CD14-positive monocyte (primary cell): ENCODE measurements around the gene ILK. TPM values are rescaled to one million over a fixed set of nuclear protein-coding genes. Genes with fewer than 3 reads are reported as not detected.

Experiments
- DNase-seq, 3 donors: peaks; one replicate each; pipeline ENCODE4 v3.0.0-alpha.2; 2011 to 2022
- H2AFZ ChIP-seq: 2 replicates; pipeline ENCODE4 v1.6.0; 2012; ENCODE audit warnings: mild to moderate bottlenecking, low read depth, low read length, inconsistent platforms; ENCODE audit not compliant: insufficient read depth, poor library complexity, severe bottlenecking
- H3K27ac ChIP-seq, 2 donors: 1 replicate in 1 of 2; 2 replicates in 1 of 2; pipeline ENCODE4 v1.5.1; 2012 to 2013; ENCODE audit warnings: low read length in 2 of 2, control low read depth in 1 of 2, inconsistent platforms in 1 of 2, low read depth in 1 of 2, mild to moderate bottlenecking in 1 of 2
- H3K27me3 ChIP-seq, 2 donors: one replicate each; pipeline versions ENCODE4 v1.6.0 to v1.6.1; 2011 to 2013; ENCODE audit warnings: low read length in 2 of 2; ENCODE audit not compliant: control insufficient read depth in 2 of 2, insufficient read depth in 2 of 2
- H3K36me3 ChIP-seq, 2 donors: replicated peaks in 1 of 2; 1 replicate in 1 of 2; 2 replicates in 1 of 2; pipeline versions ENCODE4 v1.5.1 to v1.6.1; 2012 to 2013; ENCODE audit warnings: low read length in 2 of 2, control low read depth in 1 of 2, inconsistent platforms in 1 of 2, mild to moderate bottlenecking in 1 of 2; ENCODE audit not compliant: insufficient read depth in 2 of 2, control insufficient read depth in 1 of 2
- H3K4me1 ChIP-seq, 2 donors: 1 replicate in 1 of 2; 2 replicates in 1 of 2; pipeline versions ENCODE4 v1.5.1 to v1.6.1; 2012 to 2013; ENCODE audit warnings: low read length in 2 of 2, control low read depth in 1 of 2, inconsistent platforms in 1 of 2, mild to moderate bottlenecking in 1 of 2, moderate library complexity in 1 of 2; ENCODE audit not compliant: insufficient read depth in 2 of 2, control insufficient read depth in 1 of 2
- H3K4me2 ChIP-seq: replicated peaks from 2 replicates; pipeline ENCODE3; 2012; ENCODE audit warnings: low read length, moderate library complexity, mild to moderate bottlenecking; ENCODE audit not compliant: poor library complexity, severe bottlenecking; ENCODE audit errors: extremely low read depth
- H3K4me3 ChIP-seq, 3 experiments: fragments of 200-600 bp in 1 of 3; sonication (generic) in 1 of 3; replicated peaks in 1 of 3; 1 replicate in 2 of 3; 2 replicates in 1 of 3; pipeline ENCODE4 v1.5.1; 2011 to 2013; ENCODE audit warnings: low read length in 3 of 3, mild to moderate bottlenecking in 3 of 3, control low read depth in 2 of 3, low read depth in 2 of 3, inconsistent platforms in 1 of 3, moderate library complexity in 1 of 3
- H3K79me2 ChIP-seq: 2 replicates; pipeline ENCODE4 v1.6.0; 2012; ENCODE audit warnings: mild to moderate bottlenecking, control low read depth, inconsistent platforms, low read length, moderate library complexity; ENCODE audit not compliant: insufficient read depth
- H3K9ac ChIP-seq: 2 replicates; pipeline ENCODE4 v1.6.0; 2017; ENCODE audit warnings: low read length, mild to moderate bottlenecking; ENCODE audit not compliant: insufficient read depth, poor library complexity, severe bottlenecking
- H3K9me3 ChIP-seq, 2 donors: replicated peaks in 1 of 2; 1 replicate in 1 of 2; 2 replicates in 1 of 2; pipeline versions ENCODE4 v1.5.1 to v1.6.1; 2012 to 2013; ENCODE audit warnings: low read length in 2 of 2, control low read depth in 1 of 2; ENCODE audit not compliant: control insufficient read depth in 1 of 2, insufficient read depth in 1 of 2
- H4K20me1 ChIP-seq: 2 replicates; pipeline ENCODE4 v1.6.0; 2012; ENCODE audit warnings: mild to moderate bottlenecking, low read length, control low read depth, moderate library complexity; ENCODE audit not compliant: insufficient read depth
- H3K27ac Mint-ChIP-seq, 7 donors: one replicate each; pipeline ENCODE4 v1.8.0; 2020; ENCODE audit warnings: mild to moderate bottlenecking in 7 of 7, mixed read lengths in 7 of 7, moderate library complexity in 6 of 7, inconsistent platforms in 2 of 7
- H3K27me3 Mint-ChIP-seq, 3 donors: one replicate each; pipeline ENCODE4 v1.8.0; 2021 to 2022; ENCODE audit warnings: low read depth in 3 of 3, mild to moderate bottlenecking in 3 of 3, mixed read lengths in 3 of 3, moderate library complexity in 3 of 3, inconsistent platforms in 1 of 3
- H3K36me3 Mint-ChIP-seq, 2 donors: one replicate each; pipeline ENCODE4 v1.8.0; 2020; ENCODE audit warnings: mixed read lengths in 2 of 2, inconsistent platforms in 1 of 2, mild to moderate bottlenecking in 1 of 2
- H3K4me1 Mint-ChIP-seq: one replicate; pipeline ENCODE4 v1.8.0; 2020; ENCODE audit warnings: mild to moderate bottlenecking, mixed read lengths
- H3K4me3 Mint-ChIP-seq, 2 donors: one replicate each; pipeline ENCODE4 v1.8.0; 2020; ENCODE audit warnings: mild to moderate bottlenecking in 2 of 2, mixed read lengths in 2 of 2, moderate library complexity in 1 of 2
- H3K9me3 Mint-ChIP-seq, 7 donors: one replicate each; pipeline ENCODE4 v1.8.0; 2020 to 2022; ENCODE audit warnings: mixed read lengths in 7 of 7, mild to moderate bottlenecking in 6 of 7, moderate library complexity in 6 of 7, inconsistent platforms in 2 of 7
- WGBS: methylation state at CpG from one replicate; pipeline ENCODE4 v1.1.5; 2013; ENCODE audit warnings: missing lambda C conversion rate; ENCODE audit not compliant: insufficient coverage; 5-methylcytosine and 5-hydroxymethylcytosine counted together
- intact Hi-C, 2 donors: fragments of 100-400 bp; cut with micrococcal nuclease; formaldehyde crosslinking; loops; one replicate each; pipeline versions ENCODE4 v1.15.0 to v1.15.1; 2023
- polyA plus RNA-seq, 3 donors: library from polyadenylated mRNA; depleted of rRNA in 1 of 3; unstranded in 2 of 3; stranded (reverse) in 1 of 3; fragments of 300-500 nt in 2 of 3; fragments of >200 nt in 1 of 3; fragmentation: Illumina TruSeq in 2 of 3; gene quantifications; 1 replicate in 2 of 3; 2 replicates in 1 of 3; pipeline ENCODE4 v1.2.3, GENCODE V29; 2012 to 2021
- TF ChIP-seq, protein P1 (sequence below): fragments of 200-600 bp; IDR thresholded peaks from one replicate; pipeline ENCODE4 v1.8.0; 2022; ENCODE audit warnings: antibody characterized with exemption, mild to moderate bottlenecking

Gene ILK
- polyA plus RNA-seq, 3 donors = 165 to 271 (median 250) TPM

GRCh38 chr11:6604790-6605189, 1.2 kb downstream of the ILK start:
- 24% methylated on average over 3 of the region's 3 CpGs for WGBS

DNA sequence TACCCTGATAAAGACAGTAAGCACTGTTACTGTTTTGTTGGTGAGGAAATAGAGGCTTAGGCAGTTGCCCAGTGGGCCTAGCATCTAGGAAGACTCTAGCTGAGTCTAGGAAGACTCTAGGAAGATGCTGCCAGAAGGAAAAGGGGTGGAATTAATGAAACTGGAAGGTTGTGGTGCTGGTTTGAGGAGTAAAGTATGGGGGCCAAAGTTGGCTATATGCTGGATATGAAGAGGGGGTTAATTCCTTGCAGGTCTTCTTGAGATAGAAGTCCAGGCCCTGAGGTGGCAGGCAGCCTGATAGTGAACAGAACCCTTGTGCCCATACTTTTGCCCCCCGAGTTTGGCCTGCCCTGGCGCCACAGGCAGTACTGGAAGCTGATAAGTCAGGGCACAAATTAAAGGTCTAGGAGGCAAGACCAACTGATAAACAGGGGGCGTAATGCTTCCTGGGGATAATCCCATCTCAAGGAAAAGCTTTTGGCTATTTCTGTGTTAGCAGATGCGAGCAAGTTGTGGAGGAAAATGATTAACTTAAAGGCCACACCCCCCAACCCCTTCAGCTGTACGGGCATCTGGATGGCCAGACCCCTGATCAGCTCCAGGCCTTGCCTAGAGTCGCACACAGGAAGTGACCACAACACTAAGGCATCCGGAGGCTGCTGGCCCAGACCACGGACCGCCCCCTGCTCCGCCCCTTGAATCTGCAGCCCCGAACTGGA, 3.1 kb downstream of the ILK start:
- peak overlapping the region; percentile 54 for H3K4me2 ChIP-seq
- peaks cover 43 to 57% of the 10 kb centered on the region in 2 donors for H3K36me3 Mint-ChIP-seq
- peak overlapping the region; percentile 11 for H3K9ac ChIP-seq
- no peak overlapping the region for H2AFZ ChIP-seq
- peak overlapping the region in 1 of 3 experiments; percentile 40 for H3K4me3 ChIP-seq
- H3K4me3 Mint-ChIP-seq = peak overlapping the region; percentile 6 to 56
- H3K36me3 ChIP-seq = peaks cover 39 to 41% of the 10 kb centered on the region in 2 donors
- H3K27me3 Mint-ChIP-seq = no peaks in the 10 kb centered on the region
- peaks cover 65 to 70% of the 10 kb centered on the region in 2 donors for H3K4me1 ChIP-seq
- peaks cover 45% of the 10 kb centered on the region for H4K20me1 ChIP-seq
- peak overlapping the region in 6 of 7 donors; percentile 79 to 92 (median 90) for H3K27ac Mint-ChIP-seq
- no peaks in the 10 kb centered on the region for H3K9me3 ChIP-seq
- DNase-seq = peak; percentile 54 to 76 (median 58)
- peaks cover 15% of the 10 kb centered on the region for H3K4me1 Mint-ChIP-seq
- TF ChIP-seq, protein P1, sequence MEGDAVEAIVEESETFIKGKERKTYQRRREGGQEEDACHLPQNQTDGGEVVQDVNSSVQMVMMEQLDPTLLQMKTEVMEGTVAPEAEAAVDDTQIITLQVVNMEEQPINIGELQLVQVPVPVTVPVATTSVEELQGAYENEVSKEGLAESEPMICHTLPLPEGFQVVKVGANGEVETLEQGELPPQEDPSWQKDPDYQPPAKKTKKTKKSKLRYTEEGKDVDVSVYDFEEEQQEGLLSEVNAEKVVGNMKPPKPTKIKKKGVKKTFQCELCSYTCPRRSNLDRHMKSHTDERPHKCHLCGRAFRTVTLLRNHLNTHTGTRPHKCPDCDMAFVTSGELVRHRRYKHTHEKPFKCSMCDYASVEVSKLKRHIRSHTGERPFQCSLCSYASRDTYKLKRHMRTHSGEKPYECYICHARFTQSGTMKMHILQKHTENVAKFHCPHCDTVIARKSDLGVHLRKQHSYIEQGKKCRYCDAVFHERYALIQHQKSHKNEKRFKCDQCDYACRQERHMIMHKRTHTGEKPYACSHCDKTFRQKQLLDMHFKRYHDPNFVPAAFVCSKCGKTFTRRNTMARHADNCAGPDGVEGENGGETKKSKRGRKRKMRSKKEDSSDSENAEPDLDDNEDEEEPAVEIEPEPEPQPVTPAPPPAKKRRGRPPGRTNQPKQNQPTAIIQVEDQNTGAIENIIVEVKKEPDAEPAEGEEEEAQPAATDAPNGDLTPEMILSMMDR = no peak
- peaks cover 0 to 1% (median 0%) of the 10 kb centered on the region in 7 donors for H3K9me3 Mint-ChIP-seq
- H3K27me3 ChIP-seq = no peaks in the 10 kb centered on the region
- intact Hi-C loops = loop anchor here in 1 of 2 donors (10.0 kb wide), 1 partner anchor 122 kb away; the partner anchor contains the start of genes ARFIP2 and TIMM10B
- peaks cover 99% of the 10 kb centered on the region for H3K79me2 ChIP-seq
- H3K27ac ChIP-seq = peak overlapping the region; percentile 23 to 99
- WGBS = 15% methylated on average over 8 of the region's 11 CpGs

More at GRCh38 chr11:6604790-6605189, 1.2 kb downstream of the ILK start:
- Mint-ChIP-seq H3K4me1 (peaks cover 3% of the 10 kb centered on the region), H3K27ac (no peak overlapping the region), H3K4me3 (no peak overlapping the region), H3K9me3 (peaks cover 0 to 1% (median 0%) of the 10 kb centered on the region in 7 donors), H3K27me3 (no peaks in the 10 kb centered on the region), H3K36me3 (peaks cover 39 to 60% of the 10 kb centered on the region in 2 donors)
- peaks cover 59% of the 10 kb centered on the region for H4K20me1 ChIP-seq
- TF ChIP-seq, protein P1 = no peak
- H3K4me1 ChIP-seq = peaks cover 53 to 59% of the 10 kb centered on the region in 2 donors
- intact Hi-C loops = loop anchor here (5.0 to 10.0 kb wide), 5 partner anchors 33 to 120 kb away; partner anchors contain the start of genes MRPL17 (in 2 of the 2), ARFIP2 (in 1 of the 2) and TIMM10B (in 1 of the 2)
- H3K27me3 ChIP-seq = no peaks in the 10 kb centered on the region
- H3K4me2 ChIP-seq = peak overlapping the region; percentile 89
- H3K9ac ChIP-seq = peak overlapping the region; percentile 80
- H3K79me2 ChIP-seq = peaks cover 98% of the 10 kb centered on the region
- no peaks in the 10 kb centered on the region for H3K9me3 ChIP-seq
- DNase-seq = peak in 2 of 3 donors; percentile 43 to 52
- peak overlapping the region; percentile 70 to 96 (median 93) for H3K4me3 ChIP-seq
- H3K27ac ChIP-seq = peak overlapping the region in 1 of 2 donors; percentile 90
- H2AFZ ChIP-seq = peak overlapping the region; percentile 89
- peaks cover 43 to 45% of the 10 kb centered on the region in 2 donors for H3K36me3 ChIP-seq
